Measurements from ENCODE around the gene LPA.

- TF ChIP-seq EZH2 (IDR thresholded peaks at IDR 0.05; ENCODE audit: low read length, unreplicated experiment), result no peak
- TF ChIP-seq, protein P1, sequence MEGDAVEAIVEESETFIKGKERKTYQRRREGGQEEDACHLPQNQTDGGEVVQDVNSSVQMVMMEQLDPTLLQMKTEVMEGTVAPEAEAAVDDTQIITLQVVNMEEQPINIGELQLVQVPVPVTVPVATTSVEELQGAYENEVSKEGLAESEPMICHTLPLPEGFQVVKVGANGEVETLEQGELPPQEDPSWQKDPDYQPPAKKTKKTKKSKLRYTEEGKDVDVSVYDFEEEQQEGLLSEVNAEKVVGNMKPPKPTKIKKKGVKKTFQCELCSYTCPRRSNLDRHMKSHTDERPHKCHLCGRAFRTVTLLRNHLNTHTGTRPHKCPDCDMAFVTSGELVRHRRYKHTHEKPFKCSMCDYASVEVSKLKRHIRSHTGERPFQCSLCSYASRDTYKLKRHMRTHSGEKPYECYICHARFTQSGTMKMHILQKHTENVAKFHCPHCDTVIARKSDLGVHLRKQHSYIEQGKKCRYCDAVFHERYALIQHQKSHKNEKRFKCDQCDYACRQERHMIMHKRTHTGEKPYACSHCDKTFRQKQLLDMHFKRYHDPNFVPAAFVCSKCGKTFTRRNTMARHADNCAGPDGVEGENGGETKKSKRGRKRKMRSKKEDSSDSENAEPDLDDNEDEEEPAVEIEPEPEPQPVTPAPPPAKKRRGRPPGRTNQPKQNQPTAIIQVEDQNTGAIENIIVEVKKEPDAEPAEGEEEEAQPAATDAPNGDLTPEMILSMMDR (conservative IDR thresholded peaks at IDR 0.05; ENCODE audit: low read depth, low read length), result no peak
These were observed 21.8 kb upstream of the LPA start for GRCh38 chr6:160685762-160686450.

Data from PC-3 (cell line).